Stomach (tissue), 4 donors: Measurements from ENCODE around the gene KAZALD1.

Experiments used
- POLR2AphosphoS5 ChIP-seq, 3 donors: sonication (generic); formaldehyde crosslinking; IDR thresholded peaks; one replicate each; pipeline ENCODE4 v1.6.1; 2016; ENCODE audit warnings: antibody characterized with exemption in 3 of 3
- TF ChIP-seq, protein P1 (sequence below), 7 experiments: fragments of 450-650 bp in 4 of 7; fragments of 200-600 bp in 3 of 7; sonication (generic) in 3 of 7; IDR thresholded peaks; one replicate each; pipeline ENCODE4 v1.5.1; 2016 to 2019; ENCODE audit warnings: antibody characterized with exemption in 7 of 7, control low read depth in 2 of 7, mild to moderate bottlenecking in 1 of 7

DNA sequence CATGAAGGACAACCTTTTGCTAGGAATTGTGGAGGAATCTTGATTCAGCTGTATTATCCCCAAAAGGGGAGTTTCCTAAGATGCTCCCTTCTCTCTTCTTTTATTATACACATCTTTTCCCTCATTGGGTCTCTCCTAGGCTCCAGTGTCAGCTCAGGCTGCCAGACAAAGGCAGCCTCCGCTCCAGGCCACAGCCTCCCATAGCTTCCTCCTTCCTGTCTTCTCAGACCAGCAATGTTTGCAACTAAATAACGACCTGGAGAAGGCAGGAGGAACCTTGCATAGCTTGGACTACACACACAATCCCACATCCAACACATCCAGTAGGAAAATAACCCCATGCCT, 18.5 kb upstream of the KAZALD1 start:
- TF ChIP-seq, protein P1, sequence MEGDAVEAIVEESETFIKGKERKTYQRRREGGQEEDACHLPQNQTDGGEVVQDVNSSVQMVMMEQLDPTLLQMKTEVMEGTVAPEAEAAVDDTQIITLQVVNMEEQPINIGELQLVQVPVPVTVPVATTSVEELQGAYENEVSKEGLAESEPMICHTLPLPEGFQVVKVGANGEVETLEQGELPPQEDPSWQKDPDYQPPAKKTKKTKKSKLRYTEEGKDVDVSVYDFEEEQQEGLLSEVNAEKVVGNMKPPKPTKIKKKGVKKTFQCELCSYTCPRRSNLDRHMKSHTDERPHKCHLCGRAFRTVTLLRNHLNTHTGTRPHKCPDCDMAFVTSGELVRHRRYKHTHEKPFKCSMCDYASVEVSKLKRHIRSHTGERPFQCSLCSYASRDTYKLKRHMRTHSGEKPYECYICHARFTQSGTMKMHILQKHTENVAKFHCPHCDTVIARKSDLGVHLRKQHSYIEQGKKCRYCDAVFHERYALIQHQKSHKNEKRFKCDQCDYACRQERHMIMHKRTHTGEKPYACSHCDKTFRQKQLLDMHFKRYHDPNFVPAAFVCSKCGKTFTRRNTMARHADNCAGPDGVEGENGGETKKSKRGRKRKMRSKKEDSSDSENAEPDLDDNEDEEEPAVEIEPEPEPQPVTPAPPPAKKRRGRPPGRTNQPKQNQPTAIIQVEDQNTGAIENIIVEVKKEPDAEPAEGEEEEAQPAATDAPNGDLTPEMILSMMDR (IDR thresholded peaks at IDR 0.05) = no peak
- TF ChIP-seq POLR2AphosphoS5 (IDR thresholded peaks at IDR 0.05) = no peak
